ENCODE results near the gene STAP1.

- TF ChIP-seq POLR2A (IDR thresholded peaks at IDR 0.05; ENCODE audit: low read length) (no peak), GATA1 (IDR thresholded peaks at IDR 0.05; ENCODE audit: low read depth, low read length) (no peak)
These were observed 22.1 kb downstream of the STAP1 start for GRCh38 chr4:67580577-67580976.

Data from erythroblast (primary cell).